Panc1 (cell line): Measurements from ENCODE around the gene SHISAL2A.

Experiments
- POLR2AphosphoS5 ChIP-seq: IDR thresholded peaks from 2 replicates; pipeline ENCODE4 v1.6.1; 2012; ENCODE audit warnings: mild to moderate bottlenecking, low read depth, low read length, moderate library complexity
- SIN3A ChIP-seq: IDR thresholded peaks from 2 replicates; pipeline ENCODE4 v1.6.1; 2012; ENCODE audit warnings: low read depth, mild to moderate bottlenecking, low read length, moderate library complexity, borderline replicate concordance; ENCODE audit not compliant: insufficient read depth
- TCF7L2 ChIP-seq: IDR thresholded peaks from 2 replicates; pipeline ENCODE4 v1.6.1; 2011; ENCODE audit warnings: mild to moderate bottlenecking, low read depth, low read length, inconsistent platforms
- TF ChIP-seq, protein P1 (sequence below): fragments of 450-650 bp; IDR thresholded peaks from 2 replicates; pipeline ENCODE4 v1.5.1; 2017; ENCODE audit warnings: mild to moderate bottlenecking
- TF ChIP-seq, protein P2 (sequence below), 2 experiments: IDR thresholded peaks; 2 replicates each; pipeline ENCODE4 v1.6.1; 2011 to 2012; ENCODE audit warnings: low read depth in 2 of 2, control low read depth in 1 of 2, low read length in 1 of 2, mild to moderate bottlenecking in 1 of 2, moderate library complexity in 1 of 2; ENCODE audit not compliant: insufficient read depth in 1 of 2

DNA sequence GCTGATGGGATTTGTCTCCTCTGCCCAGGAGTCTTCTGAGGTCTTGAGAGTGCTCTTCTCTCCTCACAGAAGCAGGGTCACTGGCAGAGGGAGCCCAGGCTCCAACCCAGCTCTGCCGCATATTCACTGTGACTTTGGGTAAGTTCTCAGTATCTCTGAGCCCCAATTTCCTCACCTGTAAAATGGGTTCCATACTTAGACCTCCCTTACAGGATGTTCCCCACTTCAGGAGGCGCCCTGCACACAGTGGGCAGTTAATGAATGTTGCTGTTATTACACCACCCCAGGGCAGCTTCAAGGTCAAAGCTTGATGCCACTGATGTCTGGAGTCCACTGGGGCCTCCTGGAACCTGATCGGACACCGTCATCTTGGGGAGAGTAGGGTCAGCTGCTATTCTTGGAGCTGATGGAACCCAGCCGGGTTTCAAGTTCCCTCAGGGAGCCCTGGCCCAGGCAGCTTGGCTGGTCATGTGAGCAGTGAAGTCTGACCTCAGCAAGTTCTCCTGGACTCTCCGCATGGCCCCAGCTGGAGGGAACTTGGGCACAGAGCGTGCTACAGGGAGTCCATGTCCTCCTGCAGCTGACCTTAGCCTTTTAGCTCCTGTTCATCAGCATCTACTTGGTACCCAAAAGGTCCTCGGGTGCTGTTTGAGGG lies 43.4 kb downstream of the SHISAL2A start:
- TF ChIP-seq, protein P1, sequence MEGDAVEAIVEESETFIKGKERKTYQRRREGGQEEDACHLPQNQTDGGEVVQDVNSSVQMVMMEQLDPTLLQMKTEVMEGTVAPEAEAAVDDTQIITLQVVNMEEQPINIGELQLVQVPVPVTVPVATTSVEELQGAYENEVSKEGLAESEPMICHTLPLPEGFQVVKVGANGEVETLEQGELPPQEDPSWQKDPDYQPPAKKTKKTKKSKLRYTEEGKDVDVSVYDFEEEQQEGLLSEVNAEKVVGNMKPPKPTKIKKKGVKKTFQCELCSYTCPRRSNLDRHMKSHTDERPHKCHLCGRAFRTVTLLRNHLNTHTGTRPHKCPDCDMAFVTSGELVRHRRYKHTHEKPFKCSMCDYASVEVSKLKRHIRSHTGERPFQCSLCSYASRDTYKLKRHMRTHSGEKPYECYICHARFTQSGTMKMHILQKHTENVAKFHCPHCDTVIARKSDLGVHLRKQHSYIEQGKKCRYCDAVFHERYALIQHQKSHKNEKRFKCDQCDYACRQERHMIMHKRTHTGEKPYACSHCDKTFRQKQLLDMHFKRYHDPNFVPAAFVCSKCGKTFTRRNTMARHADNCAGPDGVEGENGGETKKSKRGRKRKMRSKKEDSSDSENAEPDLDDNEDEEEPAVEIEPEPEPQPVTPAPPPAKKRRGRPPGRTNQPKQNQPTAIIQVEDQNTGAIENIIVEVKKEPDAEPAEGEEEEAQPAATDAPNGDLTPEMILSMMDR = no peak
- TF ChIP-seq, protein P2, sequence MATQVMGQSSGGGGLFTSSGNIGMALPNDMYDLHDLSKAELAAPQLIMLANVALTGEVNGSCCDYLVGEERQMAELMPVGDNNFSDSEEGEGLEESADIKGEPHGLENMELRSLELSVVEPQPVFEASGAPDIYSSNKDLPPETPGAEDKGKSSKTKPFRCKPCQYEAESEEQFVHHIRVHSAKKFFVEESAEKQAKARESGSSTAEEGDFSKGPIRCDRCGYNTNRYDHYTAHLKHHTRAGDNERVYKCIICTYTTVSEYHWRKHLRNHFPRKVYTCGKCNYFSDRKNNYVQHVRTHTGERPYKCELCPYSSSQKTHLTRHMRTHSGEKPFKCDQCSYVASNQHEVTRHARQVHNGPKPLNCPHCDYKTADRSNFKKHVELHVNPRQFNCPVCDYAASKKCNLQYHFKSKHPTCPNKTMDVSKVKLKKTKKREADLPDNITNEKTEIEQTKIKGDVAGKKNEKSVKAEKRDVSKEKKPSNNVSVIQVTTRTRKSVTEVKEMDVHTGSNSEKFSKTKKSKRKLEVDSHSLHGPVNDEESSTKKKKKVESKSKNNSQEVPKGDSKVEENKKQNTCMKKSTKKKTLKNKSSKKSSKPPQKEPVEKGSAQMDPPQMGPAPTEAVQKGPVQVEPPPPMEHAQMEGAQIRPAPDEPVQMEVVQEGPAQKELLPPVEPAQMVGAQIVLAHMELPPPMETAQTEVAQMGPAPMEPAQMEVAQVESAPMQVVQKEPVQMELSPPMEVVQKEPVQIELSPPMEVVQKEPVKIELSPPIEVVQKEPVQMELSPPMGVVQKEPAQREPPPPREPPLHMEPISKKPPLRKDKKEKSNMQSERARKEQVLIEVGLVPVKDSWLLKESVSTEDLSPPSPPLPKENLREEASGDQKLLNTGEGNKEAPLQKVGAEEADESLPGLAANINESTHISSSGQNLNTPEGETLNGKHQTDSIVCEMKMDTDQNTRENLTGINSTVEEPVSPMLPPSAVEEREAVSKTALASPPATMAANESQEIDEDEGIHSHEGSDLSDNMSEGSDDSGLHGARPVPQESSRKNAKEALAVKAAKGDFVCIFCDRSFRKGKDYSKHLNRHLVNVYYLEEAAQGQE (IDR thresholded peaks at IDR 0.05; ENCODE audit: insufficient read depth in 1 of 2, low read depth in 2 of 2, low read length in 1 of 2) = no peak
- no peak for TF ChIP-seq POLR2AphosphoS5
- no peak for TF ChIP-seq SIN3A
- no peak for TF ChIP-seq TCF7L2
